ENCODE results near the gene MPRIP.

DNA sequence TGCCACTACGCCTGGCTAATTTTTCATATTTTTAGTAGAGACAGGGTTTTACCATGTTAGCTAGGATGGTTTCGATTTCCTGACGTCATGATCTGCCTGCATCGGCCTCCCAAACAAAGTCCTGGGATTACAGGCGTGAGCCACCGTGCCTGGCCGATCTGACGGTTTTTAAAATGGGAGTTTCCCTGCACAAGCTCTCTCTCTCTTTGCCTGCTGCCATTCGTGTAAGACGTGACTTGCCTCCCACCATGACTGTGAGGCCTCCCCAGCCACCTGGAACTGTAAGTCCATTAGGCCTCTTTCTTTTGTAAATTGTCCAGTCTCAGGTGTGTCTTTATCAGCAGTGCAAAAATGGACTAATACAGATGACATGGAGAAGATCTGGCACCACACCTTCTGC, 199.4 kb downstream of the MPRIP start:
- TF ChIP-seq CTCF (IDR thresholded peaks at IDR 0.05) (no peak), POLR2A (IDR thresholded peaks at IDR 0.05) (no peak)

Measured in esophagus squamous epithelium (tissue), 4 donors.